Nephron (organoid): ENCODE data around the gene LPAR6.
"Not testable (repeated sequence)": the region's sequence is repeated elsewhere in the genome, so short reads cannot be mapped to it uniquely, and the experiment has no call there.

Source experiments
- H3K27ac Mint-ChIP-seq, 3 experiments: 2 replicates each; pipeline ENCODE4 v1.8.0; 2020; ENCODE audit warnings: mixed read lengths in 3 of 3, mild to moderate bottlenecking in 2 of 3, moderate library complexity in 1 of 3
- H3K27me3 Mint-ChIP-seq: 2 replicates; pipeline ENCODE4 v1.8.0; 2021; ENCODE audit warnings: low read depth, mild to moderate bottlenecking, moderate library complexity, mixed read lengths
- H3K36me3 Mint-ChIP-seq: 2 replicates; pipeline ENCODE4 v1.8.0; 2020; ENCODE audit warnings: low read depth, mixed read lengths
- H3K4me1 Mint-ChIP-seq: 2 replicates; pipeline ENCODE4 v1.8.0; 2020; ENCODE audit warnings: mixed read lengths
- H3K4me3 Mint-ChIP-seq, 3 experiments: 2 replicates each; pipeline ENCODE4 v1.8.0; 2020; ENCODE audit warnings: mild to moderate bottlenecking in 3 of 3, mixed read lengths in 3 of 3, moderate library complexity in 2 of 3
- H3K9me3 Mint-ChIP-seq: 2 replicates; pipeline ENCODE4 v1.8.0; 2020; ENCODE audit warnings: mixed read lengths
- TF ChIP-seq, protein P1 (sequence below), 3 experiments: fragments of 200-600 bp; sonication (generic); IDR thresholded peaks; one replicate each; pipeline ENCODE4 v1.5.0; 2021; ENCODE audit warnings: antibody characterized with exemption in 3 of 3; ENCODE audit not compliant: unreplicated experiment in 3 of 3

Gene LPAR6, protein sequence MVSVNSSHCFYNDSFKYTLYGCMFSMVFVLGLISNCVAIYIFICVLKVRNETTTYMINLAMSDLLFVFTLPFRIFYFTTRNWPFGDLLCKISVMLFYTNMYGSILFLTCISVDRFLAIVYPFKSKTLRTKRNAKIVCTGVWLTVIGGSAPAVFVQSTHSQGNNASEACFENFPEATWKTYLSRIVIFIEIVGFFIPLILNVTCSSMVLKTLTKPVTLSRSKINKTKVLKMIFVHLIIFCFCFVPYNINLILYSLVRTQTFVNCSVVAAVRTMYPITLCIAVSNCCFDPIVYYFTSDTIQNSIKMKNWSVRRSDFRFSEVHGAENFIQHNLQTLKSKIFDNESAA

DNA sequence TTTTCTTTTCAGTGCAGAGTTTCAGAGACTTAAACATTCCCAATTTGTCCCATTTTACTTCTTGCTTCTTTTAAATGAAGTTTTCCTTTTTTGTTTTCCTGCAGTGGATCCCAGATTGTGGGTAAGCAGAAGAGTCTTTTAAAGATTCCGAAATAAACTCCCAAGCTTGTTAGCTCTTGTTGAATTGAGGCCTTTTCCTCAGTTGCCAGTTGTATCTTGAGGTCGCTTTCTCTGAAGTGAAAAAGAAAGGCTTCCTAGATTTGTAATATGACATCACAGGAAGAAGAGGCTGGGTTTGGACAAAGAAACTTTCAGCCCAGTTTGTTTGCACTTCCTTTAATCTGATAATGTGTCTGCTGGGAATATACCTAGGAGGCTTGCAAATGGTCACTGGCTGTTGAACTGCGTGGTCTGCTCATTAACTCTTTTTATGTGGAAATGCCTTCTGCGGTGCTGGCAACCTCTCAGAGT is at the start of gene LPAR6:
TSS of gene LPAR6 (minus strand) at position 233 of the 471 bp plus-strand sequence. CDS start 690 bp downstream, outside the sequence.
- Mint-ChIP-seq H3K27ac (peak within 1 kb of the TSS; percentile 97 to 100 (median 98)), H3K9me3 (peaks cover 19% of the 10 kb centered on the region), H3K27me3 (no peaks in the 10 kb centered on the region), H3K36me3 (peaks cover 32% of the 10 kb centered on the region), H3K4me1 (peaks cover 31% of the 10 kb centered on the region), H3K4me3 (peak within 1 kb of the TSS; percentile 87 to 99 (median 95))
- TF ChIP-seq, protein P1, sequence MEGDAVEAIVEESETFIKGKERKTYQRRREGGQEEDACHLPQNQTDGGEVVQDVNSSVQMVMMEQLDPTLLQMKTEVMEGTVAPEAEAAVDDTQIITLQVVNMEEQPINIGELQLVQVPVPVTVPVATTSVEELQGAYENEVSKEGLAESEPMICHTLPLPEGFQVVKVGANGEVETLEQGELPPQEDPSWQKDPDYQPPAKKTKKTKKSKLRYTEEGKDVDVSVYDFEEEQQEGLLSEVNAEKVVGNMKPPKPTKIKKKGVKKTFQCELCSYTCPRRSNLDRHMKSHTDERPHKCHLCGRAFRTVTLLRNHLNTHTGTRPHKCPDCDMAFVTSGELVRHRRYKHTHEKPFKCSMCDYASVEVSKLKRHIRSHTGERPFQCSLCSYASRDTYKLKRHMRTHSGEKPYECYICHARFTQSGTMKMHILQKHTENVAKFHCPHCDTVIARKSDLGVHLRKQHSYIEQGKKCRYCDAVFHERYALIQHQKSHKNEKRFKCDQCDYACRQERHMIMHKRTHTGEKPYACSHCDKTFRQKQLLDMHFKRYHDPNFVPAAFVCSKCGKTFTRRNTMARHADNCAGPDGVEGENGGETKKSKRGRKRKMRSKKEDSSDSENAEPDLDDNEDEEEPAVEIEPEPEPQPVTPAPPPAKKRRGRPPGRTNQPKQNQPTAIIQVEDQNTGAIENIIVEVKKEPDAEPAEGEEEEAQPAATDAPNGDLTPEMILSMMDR (IDR thresholded peaks at IDR 0.05; ENCODE audit: unreplicated experiment in 3 of 3), result no peak

DNA sequence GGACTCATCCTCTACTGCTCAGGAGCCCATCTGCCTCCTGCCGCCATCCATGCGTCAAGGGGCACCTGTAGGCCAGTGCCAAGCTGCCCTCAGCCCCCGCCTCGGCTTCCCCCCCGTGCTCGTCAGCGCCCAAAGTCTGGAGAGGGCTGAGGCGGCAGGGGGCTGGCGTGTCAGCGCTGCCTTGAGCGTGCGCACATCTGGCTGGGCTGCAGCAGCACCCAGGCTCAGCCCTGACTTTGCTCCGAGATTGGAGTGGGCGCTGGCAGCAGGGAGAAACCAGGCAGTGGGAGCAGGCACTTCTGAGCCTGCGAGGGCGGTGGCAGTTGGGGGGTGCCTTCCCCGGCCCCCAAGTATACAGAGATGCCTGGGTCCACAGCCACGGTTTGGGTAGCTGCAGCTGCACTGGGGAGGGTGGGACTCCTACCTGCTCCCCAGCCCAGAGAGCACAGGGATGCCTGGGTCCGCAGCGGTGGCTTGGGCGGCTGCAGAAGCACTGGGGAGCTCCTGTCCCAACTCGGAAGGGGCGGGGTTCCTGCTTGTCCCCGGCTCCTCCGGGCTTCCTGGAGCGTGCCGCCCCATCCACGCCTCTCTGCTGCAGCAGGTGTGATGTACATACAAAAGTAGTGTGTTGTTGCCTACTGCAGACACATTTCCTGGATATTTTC is 44.8 kb upstream of the LPAR6 start:
- no peaks in the 10 kb centered on the region for H3K4me1 Mint-ChIP-seq
- peaks cover 52% of the 10 kb centered on the region for H3K36me3 Mint-ChIP-seq
- H3K4me3 Mint-ChIP-seq, result no peak overlapping the region
- TF ChIP-seq, protein P1 (IDR thresholded peaks at IDR 0.05; ENCODE audit: unreplicated experiment in 3 of 3), result no peak
- H3K27ac Mint-ChIP-seq, result no peak overlapping the region
- no peaks in the 10 kb centered on the region for H3K27me3 Mint-ChIP-seq
- no peaks in the 10 kb centered on the region for H3K9me3 Mint-ChIP-seq

DNA sequence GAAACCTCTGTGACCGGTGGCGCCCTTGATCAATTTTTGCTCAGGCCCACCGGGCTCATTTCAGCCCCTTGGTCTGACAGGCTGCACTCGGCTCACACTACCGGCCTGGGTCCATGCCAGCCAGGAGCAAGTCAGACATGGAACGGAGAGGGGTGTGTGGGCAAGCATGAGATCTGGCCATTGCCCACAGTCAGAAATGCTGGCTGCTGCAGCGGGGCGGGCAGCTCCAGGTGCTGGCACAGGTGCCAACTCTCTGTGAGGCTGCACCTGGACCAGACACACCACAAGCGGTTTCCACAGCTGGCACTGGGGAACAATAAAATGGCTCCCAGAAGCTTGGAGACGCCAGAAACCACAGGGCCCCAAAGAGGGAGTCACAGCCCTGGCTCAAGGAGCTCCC is 43.6 kb upstream of the LPAR6 start:
- Mint-ChIP-seq H3K27me3 (no peaks in the 10 kb centered on the region), H3K4me1 (no peaks in the 10 kb centered on the region), H3K4me3 (no peak overlapping the region), H3K36me3 (peaks cover 57% of the 10 kb centered on the region), H3K9me3 (peaks cover 6% of the 10 kb centered on the region), H3K27ac (no peak overlapping the region)
- TF ChIP-seq, protein P1 (IDR thresholded peaks at IDR 0.05; ENCODE audit: unreplicated experiment in 3 of 3), result no peak

DNA sequence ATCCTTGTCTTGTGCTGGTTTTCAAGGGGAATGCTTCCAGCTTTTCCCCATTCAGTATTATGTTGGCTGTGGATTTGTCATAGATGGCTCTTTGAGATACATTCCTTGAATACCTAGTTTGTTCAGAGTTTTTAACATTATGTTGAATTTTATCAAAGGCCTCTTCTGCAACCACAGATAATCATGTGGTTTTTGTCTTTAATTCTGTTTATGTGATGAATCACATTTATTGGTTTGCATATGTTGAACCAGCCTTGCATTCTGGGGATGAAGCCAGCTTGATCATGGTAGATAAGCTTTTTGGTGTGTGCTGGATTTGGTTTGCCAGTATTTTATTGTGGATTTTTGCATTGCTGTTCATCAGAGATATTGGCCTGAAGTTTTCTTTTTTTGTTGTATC is 38.3 kb upstream of the LPAR6 start:
- Mint-ChIP-seq H3K36me3 (peaks cover 42% of the 10 kb centered on the region), H3K9me3 (peaks cover 17% of the 10 kb centered on the region)
- H3K4me1 Mint-ChIP-seq, H3K27ac Mint-ChIP-seq, H3K4me3 Mint-ChIP-seq, H3K27me3 Mint-ChIP-seq: not testable (repeated sequence)

DNA sequence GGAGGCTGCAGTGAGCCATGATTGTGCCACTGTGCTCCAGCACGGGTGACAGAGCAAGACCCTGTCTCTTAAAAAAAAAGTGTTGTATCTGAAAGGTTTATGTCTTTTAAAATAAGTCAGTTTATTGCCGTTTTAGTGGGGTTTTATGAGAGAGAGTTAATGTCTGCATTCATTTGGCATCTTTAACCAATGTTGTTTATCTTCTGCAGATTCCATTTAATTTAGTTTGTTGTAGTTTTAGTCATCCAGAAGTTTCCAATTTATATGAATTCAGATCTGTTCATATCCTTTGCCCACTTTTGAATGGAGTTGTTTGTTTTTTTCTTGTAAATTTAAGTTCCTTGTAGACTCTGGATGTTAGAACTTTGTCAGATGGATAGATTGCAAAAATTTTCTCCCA is 36.7 kb upstream of the LPAR6 start:
- Mint-ChIP-seq H3K4me3 (no peak overlapping the region), H3K36me3 (peaks cover 35% of the 10 kb centered on the region), H3K4me1 (no peaks in the 10 kb centered on the region), H3K27ac (no peak overlapping the region), H3K27me3 (no peaks in the 10 kb centered on the region), H3K9me3 (peaks cover 17% of the 10 kb centered on the region)
- TF ChIP-seq, protein P1 (IDR thresholded peaks at IDR 0.05; ENCODE audit: unreplicated experiment in 3 of 3), result no peak

DNA sequence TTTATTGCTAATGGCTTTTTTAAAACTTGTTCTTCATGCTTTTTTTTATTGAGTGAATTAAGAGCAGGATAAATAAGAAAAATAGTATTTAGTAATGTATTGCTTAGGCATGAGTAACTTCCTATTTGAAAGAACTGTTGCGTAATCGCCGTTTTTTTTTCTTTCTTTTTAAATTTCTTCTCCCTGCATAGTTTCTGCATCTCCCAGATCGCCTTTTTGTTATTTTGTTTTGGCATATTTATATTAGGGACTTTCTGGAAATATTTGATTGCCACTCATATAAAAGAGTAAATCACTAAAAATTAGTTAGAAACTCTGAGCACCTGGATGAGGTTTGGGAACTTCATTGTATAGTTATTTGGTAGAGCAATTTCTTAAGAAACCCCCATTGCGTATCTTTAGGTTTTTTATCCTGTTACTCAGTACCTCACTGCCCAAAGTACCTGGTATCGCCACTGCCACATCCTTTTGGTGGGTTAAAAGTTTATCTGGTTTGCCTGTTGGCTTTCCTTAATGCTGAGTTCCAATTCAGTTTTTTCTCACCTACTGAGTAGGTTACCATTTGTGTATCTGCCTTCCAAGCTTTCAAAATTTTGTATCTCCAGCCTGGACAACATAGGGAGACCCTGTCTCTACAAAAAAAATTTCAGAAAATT is 36.2 kb upstream of the LPAR6 start:
- peaks cover 17% of the 10 kb centered on the region for H3K9me3 Mint-ChIP-seq
- TF ChIP-seq, protein P1 (IDR thresholded peaks at IDR 0.05; ENCODE audit: unreplicated experiment in 3 of 3), result no peak
- H3K27me3 Mint-ChIP-seq, result no peaks in the 10 kb centered on the region
- no peaks in the 10 kb centered on the region for H3K4me1 Mint-ChIP-seq
- H3K4me3 Mint-ChIP-seq, result no peak overlapping the region
- no peak overlapping the region for H3K27ac Mint-ChIP-seq
- peaks cover 37% of the 10 kb centered on the region for H3K36me3 Mint-ChIP-seq
